Jurkat, Clone E6-1 (cell line): Measurements from ENCODE around the gene GPC6.

Experiments used
- DNase-seq: peaks from one replicate; pipeline ENCODE4 v3.0.0-alpha.2; 2011; ENCODE audit warnings: low read depth, low spot score
- H3K4me3 ChIP-seq: 2 replicates; pipeline ENCODE4 v1.5.1; 2011; ENCODE audit warnings: mild to moderate bottlenecking, low read length, control low read depth, moderate library complexity

Gene GPC6

DNA sequence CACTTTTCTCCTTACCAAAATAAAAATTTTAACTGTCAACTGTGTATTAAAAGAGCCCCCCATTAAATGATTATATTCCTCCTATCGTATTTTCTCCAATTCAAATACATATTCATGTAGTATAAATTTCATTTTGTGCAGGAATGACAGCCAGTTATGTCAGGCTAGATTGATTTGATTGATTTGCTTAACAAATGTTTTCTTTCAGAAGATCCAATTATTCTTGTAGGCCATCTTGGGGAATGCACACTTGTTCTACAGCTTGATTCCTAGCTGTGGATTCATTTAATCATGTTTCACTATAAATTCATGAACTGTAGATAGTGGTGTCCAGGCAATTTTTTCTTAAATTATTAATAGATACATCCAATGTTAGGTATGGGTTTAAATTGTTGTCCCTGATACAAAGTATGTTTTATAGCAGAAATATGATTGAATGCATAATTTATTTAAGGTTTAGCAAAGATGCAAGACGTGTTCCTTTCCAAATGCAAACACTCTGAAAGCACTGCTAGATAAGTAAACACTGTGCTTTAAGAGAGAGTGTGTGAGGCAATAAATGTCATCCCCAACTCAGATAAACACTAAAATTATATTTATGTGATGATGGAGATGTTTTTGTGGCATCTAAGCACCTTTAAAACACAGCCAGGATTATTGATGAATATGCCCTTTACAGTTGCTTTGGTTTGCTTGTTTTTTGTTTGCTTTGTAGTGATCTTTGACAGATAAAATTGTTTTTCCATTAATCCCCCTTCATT lies 721.7 kb downstream of the GPC6 start:
- DNase-seq = no peak
- H3K4me3 ChIP-seq = no peak overlapping the region

DNA sequence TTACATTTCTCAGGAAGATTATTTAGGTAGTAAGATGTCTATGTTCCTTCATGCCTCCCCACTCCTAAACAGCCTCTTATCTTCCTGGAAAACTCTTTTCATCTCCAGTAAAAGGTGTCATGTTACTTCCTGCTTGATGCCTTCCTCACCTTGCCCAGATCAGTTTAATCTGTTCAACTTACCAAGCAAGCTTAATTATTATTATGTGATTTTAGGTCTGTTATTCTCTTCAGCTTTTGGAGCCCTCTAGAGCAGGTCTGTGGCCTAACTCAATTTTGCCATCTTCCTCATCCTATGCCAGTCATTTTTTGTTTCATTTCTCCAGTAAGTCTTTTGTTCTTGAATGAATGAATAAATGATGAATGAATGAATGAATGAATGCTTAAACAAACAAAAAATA lies 724.5 kb downstream of the GPC6 start:
- no peak overlapping the region for H3K4me3 ChIP-seq
- no peak for DNase-seq

DNA sequence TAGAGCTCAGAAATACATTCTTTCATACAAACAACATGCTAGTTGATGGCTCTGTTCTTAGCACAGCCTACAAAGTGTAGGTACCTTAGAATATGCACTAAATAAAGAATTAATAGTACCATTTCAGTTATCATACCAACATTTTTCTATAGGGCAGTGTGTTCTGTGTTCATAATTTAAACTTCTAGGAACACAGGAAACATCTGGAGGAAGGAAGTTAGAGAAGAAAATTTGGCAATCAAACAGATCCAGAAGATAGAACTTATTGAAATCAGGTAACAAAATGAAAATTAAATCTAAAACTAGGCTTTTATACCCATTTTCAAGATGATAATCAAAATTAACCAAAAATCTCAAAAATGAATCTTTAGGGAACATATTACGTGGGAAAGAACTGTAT lies 725.3 kb downstream of the GPC6 start:
- no peak for DNase-seq
- no peak overlapping the region for H3K4me3 ChIP-seq

DNA sequence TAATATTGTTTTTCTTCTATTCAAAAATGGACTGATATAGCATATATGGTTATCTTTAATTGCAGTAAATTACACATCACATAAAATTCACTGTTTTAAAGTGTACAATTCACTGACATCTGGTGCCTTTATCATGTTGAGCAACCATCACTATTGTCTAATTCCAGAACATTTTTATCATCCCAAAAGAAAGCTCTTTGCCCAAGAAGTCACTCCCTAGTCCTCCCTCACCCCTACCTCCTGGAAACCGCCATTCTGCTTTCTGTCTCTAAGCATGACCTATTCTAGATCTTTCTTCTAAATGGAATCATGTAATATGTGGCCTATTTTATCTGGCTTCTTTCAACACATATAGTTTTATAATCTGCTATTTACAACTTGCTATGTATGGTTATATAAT lies 727.2 kb downstream of the GPC6 start:
- DNase-seq = no peak
- no peak overlapping the region for H3K4me3 ChIP-seq

DNA sequence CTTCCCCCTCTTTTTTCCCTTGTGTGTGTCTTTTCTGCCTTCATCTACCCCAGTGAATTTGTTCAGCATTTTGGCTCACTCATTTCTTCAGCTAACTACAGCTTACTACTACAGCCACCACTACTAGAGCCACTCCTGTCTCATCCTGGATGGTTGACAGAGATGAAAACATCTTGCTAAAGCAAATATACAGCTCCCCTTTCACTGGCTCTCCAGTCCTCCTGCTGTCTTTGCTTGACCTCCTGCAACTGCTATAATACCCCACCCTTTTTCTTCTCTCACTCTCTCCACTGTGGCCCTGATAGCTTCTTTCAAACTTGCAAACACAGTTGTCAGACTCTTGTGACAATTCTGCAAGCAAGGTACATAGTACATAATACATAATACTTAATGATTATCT lies 729.3 kb downstream of the GPC6 start:
- H3K4me3 ChIP-seq = no peak overlapping the region
- DNase-seq = no peak

DNA sequence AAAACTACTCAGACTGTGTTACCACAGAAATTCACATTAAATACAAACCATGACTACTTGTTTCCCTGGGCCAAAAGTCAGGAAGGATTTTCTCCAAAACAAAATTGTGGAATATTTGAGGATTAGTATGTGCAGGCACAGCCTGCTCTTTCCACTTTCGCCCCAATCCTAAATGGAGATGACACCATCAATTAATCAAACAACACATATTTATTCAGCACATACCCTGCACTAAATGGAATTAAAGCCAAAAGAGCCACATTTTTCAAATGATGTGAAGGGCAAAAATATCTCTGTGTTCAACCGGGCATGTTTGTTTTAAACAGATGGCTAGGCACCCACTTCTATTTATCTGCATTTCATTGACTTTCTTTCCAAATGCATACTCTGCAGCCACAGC lies 729.8 kb downstream of the GPC6 start:
- H3K4me3 ChIP-seq = no peak overlapping the region
- no peak for DNase-seq

DNA sequence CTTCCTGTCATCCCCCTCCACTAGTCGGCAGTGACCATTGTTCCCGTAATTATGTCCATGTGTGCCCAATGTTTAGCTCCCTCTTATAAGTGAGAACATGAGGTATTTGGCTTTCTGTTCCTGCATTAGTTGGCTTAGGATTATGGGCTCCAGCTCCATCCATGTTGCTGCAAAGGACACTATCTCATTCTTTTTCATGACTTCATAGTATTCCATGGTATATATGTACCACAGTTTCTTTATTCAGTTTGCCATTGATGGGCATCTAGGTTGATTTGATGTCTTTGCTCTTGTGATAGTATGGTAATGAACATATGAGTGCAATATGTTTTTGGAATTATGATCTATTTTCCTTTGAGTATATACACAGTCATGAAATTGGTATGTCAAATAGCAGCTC lies 730.8 kb downstream of the GPC6 start:
- no peak overlapping the region for H3K4me3 ChIP-seq
- no peak for DNase-seq

DNA sequence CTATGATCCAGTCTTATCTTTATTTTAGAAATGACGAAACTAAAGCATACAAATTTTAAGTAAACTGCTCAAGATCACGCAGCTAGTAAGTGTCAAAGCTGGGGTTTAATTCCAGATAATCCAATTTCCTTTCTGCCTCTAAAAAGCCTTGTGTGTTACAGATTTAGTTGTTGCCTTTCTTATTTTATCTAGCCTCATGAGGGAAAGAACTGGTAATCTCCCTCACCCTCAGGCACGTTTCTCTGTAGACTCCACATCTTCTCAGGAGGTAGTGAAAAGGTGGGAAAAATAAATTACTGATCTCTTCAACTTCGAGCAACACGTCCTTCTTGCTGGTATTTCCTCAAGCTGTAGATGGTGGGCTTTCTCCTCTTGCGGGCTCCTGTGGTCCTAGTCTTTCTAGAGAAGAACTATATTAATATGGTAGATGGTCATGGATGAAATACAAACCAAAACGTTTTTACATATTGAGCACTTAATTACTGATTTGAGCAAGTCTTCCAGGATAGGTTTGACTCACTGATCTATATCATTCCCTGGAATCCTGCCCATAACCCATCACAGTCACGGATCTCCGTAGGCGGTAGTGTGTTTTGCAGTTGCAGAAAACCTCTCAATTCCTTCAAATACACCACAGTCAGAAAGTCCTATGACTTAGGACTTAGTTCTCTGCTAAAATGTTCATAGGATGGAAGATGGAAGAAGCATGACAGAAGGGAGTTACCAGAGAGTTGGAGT lies 733.4 kb downstream of the GPC6 start:
- H3K4me3 ChIP-seq = no peak overlapping the region
- no peak for DNase-seq

DNA sequence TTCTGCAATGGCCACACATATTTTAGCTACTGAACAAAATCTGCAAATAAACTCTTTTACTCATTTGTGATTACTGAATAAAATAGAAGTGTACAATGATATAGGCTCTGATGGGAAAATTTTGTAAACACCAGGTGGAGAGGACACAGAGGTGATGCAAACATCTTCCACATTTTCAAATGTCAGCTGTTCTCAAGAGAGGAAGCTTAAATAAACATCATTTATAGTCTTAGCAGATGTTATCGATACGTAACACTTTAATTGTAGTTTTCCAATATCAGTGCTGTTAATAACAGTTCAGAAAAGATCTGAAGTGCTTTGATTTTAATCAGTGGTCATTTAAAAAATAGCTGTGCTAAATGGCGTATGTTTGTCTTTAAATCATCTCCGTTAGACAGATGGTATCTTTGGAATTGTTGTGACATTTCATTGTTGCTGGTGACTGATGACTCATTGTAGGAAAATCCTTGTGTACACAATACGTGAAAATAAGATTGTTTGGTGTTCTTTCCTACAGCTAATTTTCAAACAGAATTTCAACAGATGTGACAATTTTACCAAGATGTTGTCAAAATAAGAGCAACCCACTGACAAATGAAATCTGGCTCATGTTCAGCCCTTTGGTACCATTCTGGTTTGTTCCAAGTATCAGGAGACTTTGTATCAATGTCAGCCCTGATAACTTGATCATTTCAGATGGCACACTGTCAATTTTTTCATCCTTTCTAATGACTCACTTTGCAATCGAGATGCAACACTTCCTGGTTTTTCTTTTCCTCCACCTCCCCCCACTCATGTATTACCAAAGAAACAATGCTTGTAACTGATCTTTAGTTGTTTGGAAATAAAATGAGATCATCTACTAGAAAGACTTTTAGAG lies 736.9 kb downstream of the GPC6 start:
- DNase-seq = no peak
- no peak overlapping the region for H3K4me3 ChIP-seq

DNA sequence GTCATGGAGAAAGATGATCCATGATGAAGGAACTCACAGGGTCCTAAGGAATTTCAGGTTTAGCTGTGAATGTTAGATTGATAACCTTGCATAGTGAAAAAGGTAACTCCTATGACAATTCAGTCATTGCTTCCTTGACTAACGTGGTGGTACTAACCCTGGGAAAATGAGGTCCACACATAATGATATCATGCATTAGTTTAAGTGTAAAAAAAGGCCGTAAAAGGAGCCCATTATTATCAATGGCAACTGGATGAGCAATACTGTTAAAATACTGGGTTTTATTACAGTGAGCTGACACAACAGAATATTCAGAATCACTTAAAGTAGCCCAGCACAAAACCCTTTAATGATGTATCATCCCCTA lies 737.5 kb downstream of the GPC6 start:
- H3K4me3 ChIP-seq = no peak overlapping the region
- no peak for DNase-seq

DNA sequence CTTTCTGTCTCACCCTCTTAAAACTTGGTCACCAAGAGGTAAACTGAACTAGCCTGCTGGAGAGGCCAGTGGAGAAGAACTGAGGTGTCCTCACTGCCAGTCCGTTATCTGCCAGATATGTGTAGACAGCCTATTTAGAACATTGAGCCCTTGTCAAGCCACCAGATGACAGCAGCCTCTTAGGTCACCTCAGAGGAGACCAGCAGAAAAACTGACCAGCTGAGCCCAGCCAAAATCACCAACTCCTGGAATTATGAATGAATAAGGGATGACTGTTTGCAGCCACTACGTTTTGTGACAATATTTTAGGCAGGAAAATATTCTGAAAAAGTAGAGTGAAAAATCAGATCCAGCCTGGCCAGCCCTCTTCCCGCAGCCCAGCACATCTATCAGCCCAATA lies 739.0 kb downstream of the GPC6 start:
- no peak overlapping the region for H3K4me3 ChIP-seq
- no peak for DNase-seq

DNA sequence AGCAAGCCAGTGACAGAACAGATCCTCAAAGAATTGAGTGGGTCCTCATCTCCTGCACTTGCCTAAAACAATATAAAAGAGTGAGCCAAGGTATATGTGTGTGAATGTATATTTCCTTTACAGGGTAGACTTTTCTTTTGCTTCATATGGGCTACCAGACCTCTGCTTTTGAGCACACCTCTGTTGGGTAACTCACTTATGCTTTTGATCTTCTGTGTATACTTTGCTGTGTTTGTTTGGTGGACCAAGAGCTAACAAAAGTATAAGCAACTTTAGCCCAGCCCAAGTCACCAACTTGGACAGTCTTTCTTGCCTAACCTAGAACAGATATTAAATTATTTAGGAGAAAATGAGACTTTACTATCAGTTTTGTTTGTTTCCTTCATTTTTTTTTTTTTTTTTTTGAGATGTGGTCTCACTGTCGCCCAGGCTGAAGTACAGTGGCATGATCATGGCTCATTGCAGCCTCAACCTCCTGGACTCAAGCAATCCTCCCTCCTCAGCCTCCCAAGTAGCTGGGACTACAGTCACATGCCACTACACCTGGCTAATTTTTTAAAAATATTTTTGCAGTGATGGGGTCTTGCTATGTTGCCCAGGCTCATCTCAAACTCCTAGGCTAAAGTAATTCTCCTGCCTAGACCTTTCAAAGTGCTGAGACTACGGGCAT lies 739.8 kb downstream of the GPC6 start:
- H3K4me3 ChIP-seq = no peak overlapping the region
- no peak for DNase-seq

DNA sequence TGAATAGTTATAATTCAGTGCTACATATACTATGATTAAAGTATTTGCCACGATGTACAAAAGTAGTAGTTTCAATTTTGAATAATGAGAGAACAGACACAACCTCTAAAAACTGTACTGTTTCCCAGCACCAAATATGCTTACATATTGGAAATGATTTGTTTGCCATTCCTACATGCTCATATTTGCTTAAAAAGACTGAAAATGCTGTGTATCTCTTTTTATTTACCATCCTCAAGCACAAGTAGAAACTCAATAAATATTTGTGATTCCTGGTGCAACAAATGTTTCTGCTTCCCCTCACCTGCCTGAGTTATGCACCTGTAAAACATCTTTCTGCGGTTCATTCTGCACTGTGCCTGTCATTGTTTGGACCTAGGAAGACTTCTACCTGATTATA lies 740.7 kb downstream of the GPC6 start:
- no peak for DNase-seq
- no peak overlapping the region for H3K4me3 ChIP-seq

DNA sequence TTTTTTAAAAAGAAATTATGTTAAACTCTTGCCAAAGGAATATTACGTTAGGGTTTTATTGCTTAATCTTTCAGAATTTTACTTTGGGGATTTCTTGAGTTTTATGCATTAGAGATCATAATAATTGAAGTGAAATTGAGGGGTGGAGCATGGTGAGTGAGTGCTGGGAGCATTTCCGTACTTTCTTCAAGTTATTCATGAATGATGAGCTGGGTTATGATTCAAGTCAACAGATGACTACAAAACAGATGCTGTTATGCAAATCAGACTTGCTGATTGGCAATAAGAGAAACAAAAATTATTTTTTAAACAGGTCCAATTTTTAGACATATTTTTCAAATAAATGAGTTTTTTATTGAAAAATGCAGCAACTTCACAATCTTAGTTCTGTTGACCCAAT lies 748.6 kb downstream of the GPC6 start:
- no peak for DNase-seq
- H3K4me3 ChIP-seq = no peak overlapping the region

DNA sequence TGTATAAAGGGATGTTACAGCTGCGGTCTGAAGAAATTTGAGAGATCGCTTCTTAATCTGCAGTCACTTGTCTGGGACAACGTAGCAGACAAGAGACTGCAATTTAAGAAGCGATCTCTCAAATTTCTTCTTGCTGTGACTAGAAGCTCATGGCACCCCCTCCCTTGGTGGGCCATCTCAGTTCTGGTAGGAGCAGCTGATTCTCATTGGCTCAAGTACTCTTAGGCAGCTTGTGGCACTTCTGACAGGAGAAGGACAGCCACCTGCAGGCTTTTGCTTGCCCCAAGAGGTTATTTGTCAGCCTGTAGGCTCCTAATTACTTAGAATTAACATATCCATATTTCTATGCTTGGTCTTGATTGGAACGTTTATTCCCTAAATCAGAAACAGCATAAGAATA lies 749.9 kb downstream of the GPC6 start:
- no peak overlapping the region for H3K4me3 ChIP-seq
- DNase-seq = no peak

DNA sequence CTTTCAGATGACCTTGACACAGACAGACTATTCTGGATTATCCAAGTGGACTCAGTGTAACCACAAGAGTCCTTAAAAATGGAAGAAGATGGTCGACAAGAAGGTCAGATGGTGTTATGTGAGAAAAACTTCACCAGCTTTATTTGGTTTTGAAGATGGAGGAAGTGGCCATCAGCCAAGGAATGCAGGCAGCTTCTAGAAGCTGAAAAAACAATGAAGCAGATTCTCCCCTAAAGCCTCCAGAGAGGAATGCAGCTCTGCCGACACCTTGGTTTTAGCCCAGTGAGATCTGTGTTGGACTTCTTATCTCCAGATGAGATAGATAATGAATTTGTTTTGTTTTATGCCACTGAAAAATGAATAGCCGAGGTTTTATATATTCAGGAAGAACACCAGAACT lies 751.4 kb downstream of the GPC6 start:
- no peak for DNase-seq
- no peak overlapping the region for H3K4me3 ChIP-seq

DNA sequence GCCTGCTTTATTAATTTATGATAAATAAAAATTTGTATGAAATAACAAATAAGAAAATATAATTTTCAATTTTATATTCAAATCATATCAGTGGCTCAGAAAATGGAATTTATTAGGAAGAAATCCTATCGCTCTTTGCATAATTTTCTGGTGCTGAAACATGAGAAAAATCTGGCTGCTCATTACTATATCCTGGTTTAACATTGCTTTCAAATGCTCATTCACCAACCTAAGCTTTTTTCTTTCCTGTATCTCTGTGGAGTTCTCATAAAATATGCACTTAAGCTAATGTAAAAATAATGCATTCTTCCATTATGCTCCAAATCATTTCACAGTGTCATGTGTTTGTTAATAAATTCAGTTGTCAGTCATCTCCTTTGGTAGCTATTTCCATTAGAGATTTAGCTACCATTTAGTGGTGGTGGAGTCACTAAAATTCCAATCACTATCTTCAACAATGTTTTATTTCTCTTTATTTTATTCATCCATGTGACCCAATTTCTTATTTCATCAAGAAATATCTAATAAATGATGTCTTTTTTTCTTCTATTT lies 754.9 kb downstream of the GPC6 start:
- no peak for DNase-seq
- no peak overlapping the region for H3K4me3 ChIP-seq

DNA sequence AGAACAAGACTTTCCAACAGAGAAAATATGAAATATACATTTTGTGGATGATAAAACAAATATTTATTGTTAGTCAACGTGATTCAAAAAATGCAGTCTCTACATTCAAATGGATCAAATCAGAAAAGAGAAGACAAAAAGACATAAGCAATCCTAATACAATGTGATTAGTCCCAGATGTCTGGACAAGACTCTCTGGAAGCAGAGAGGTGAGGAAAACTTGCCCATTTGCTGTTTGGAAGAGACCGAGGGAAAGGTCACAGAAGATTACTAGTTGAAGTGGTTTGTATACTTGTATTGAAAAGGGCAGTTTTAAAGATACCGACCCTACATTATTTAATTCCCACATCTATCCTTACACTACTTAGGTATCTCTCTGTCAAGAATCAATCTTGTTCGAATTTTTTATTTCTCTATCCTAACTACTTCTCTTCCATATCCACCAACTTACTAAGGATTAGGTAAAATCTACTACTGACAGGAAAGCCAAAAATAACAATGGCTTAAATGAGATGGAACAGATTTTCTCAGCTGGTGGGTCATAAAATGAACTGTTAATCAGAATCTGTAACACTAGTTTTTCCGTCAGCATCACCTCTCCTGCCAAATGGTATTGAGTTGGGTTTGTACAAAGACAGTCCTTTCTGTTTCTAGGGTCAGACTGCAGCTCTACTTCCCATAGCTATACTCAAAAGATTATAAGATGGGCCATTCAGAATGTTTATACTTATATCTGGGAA lies 755.7 kb downstream of the GPC6 start:
- no peak overlapping the region for H3K4me3 ChIP-seq
- no peak for DNase-seq

DNA sequence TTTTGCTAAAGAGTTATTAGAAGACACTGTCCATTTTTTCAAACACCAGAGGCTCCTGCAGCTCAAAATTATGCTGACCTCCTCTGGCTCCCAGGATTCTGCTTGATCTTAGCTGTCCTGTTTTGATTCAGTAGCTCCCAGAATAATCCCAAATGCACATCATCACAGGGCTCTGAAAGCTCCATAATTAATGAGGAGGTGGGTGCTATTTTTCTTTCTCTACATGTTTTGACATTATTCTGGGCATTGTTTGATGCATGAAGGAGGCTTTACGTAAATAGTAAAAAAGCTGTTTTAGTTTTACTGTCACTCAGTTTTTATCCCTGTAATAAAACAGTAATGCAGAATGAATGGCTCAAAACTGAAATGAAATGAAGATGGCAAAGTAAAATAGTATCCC lies 757.4 kb downstream of the GPC6 start:
- DNase-seq = no peak
- no peak overlapping the region for H3K4me3 ChIP-seq
